Kidney (tissue), 14 donors: ENCODE data around the gene MUC6. TPM values are rescaled to one million over a fixed set of nuclear protein-coding genes. Genes with fewer than 3 reads are reported as not detected.

Experiments
- DNase-seq, 5 donors: peaks; one replicate each; pipeline ENCODE4 v3.0.0-alpha.2; 2013 to 2020
- FAIRE-seq: peaks from 2 replicates; lab custom pipeline; 2012; peaks lifted over from hg19 to GRCh38; lab: Jason Lieb, UNC
- H3K27ac ChIP-seq, 2 donors: one replicate each; pipeline ENCODE4 v1.7.0; 2013; ENCODE audit warnings: low read depth in 2 of 2, low read length in 2 of 2, inconsistent platforms in 1 of 2
- H3K27me3 ChIP-seq: one replicate; pipeline ENCODE4 v1.7.1; 2013; ENCODE audit warnings: low read length, inconsistent platforms; ENCODE audit not compliant: control insufficient read depth, insufficient read depth
- H3K36me3 ChIP-seq, 3 donors: one replicate each; pipeline versions ENCODE4 v1.7.0 to v1.7.1; 2013; ENCODE audit warnings: low read length in 3 of 3, control low read depth in 1 of 3, inconsistent platforms in 1 of 3; ENCODE audit not compliant: insufficient read depth in 3 of 3, control insufficient read depth in 2 of 3
- H3K4me1 ChIP-seq, 3 donors: one replicate each; pipeline versions ENCODE4 v1.7.0 to v1.7.1; 2013; ENCODE audit warnings: low read length in 3 of 3, inconsistent platforms in 1 of 3, low read depth in 1 of 3; ENCODE audit not compliant: control insufficient read depth in 2 of 3, insufficient read depth in 2 of 3
- H3K4me3 ChIP-seq, 3 donors: one replicate each; pipeline versions ENCODE4 v1.7.0 to v1.8.1; 2013; ENCODE audit warnings: low read length in 3 of 3, control low read depth in 1 of 3, inconsistent platforms in 1 of 3
- H3K9ac ChIP-seq, 3 donors: one replicate each; pipeline versions ENCODE4 v1.7.0 to v1.7.1; 2013; ENCODE audit warnings: low read length in 3 of 3, control low read depth in 1 of 3, inconsistent platforms in 1 of 3
- H3K9me3 ChIP-seq, 3 donors: one replicate each; pipeline versions ENCODE4 v1.7.0 to v1.7.1; 2013; ENCODE audit warnings: low read length in 3 of 3, control low read depth in 1 of 3, inconsistent platforms in 1 of 3; ENCODE audit not compliant: control insufficient read depth in 2 of 3, insufficient read depth in 1 of 3
- CTCF ChIP-seq: IDR thresholded peaks from 3 replicates; pipeline ENCODE4 v1.5.1; 2012; ENCODE audit warnings: mild to moderate bottlenecking, moderate library complexity, borderline replicate concordance; ENCODE audit not compliant: insufficient read depth; ENCODE audit errors: extremely low read depth
- intact Hi-C: fragments of 100-400 bp; cut with DNase I; formaldehyde crosslinking; loops from one replicate; pipeline ENCODE4 v1.11.1; 2022
- polyA plus RNA-seq: library from polyadenylated mRNA; stranded (reverse); fragments of 350-450 nt; fragmentation: Illumina TruSeq; extraction: RNeasy Lipid Tissue Mini Kit (QIAGEN cat#74804); gene quantifications from one replicate; pipeline ENCODE4 v1.2.3, GENCODE V29; 2014; ENCODE audit warnings: low read depth, low replicate concordance; ENCODE audit not compliant: insufficient read depth
- total RNA-seq: library from RNA; stranded (reverse); fragmentation: NEBNext Ultra II Directional; extraction: Animal tissue kit (Norgen Biotek cat#: 25700); gene quantifications from one replicate; pipeline ENCODE4 v1.2.1, GENCODE V29; 2021
- donor health status: control.
- donor health status: control.
- donor health status: control.
- donor health status: control.
- donor health status: control.
- donor health status: DM: yes; HTN: yes; CAD: no.
- donor health status: Normal renal cell carcinoma (clear cell type).

MUC6 gene
- total and polyA plus RNA-seq, 2 donors from 2014 or later: 1.1 to 3.0 TPM

DNA sequence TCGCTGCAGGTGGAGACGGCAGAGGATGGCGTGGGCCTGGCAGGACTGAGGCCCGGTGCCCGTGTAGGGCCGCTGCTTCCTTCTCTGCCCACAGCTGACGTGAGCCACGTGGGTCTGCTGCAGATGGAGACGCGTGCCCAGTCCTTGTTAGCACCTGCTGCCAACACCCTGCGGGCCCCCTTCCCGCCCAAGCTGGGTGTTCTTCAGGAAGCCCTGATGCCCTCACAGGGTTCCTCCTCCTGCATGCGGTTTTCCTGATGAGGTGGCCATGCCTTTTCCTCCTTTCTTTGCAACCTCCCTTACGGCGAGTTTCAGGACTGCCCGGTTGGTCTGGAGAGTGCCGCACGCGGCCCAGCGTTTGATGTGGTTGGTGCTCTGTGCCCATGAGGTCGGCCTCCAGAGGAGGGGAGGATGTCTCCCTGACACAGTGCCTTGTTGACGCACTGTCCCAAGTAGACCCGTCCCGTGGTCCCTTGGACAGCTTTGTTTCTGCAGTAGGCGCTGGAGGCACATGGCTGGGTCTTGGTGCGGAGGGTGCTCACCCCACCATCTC is 66.1 kb downstream of the MUC6 start:
- peaks cover 0 to 5% (median 2%) of the 10 kb centered on the region in 3 donors for H3K4me1 ChIP-seq
- intact Hi-C loops: no loop called here
- H3K36me3 ChIP-seq: peaks cover 0 to 37% (median 19%) of the 10 kb centered on the region in 3 donors
- no peak for FAIRE-seq
- DNase-seq: peak in 1 of 5 donors; percentile 69
- no peak for TF ChIP-seq CTCF
- H3K4me3 ChIP-seq: no peak overlapping the region
- no peaks in the 10 kb centered on the region for H3K9me3 ChIP-seq
- no peak overlapping the region for H3K9ac ChIP-seq
- no peaks in the 10 kb centered on the region for H3K27me3 ChIP-seq
- no peak overlapping the region for H3K27ac ChIP-seq

DNA sequence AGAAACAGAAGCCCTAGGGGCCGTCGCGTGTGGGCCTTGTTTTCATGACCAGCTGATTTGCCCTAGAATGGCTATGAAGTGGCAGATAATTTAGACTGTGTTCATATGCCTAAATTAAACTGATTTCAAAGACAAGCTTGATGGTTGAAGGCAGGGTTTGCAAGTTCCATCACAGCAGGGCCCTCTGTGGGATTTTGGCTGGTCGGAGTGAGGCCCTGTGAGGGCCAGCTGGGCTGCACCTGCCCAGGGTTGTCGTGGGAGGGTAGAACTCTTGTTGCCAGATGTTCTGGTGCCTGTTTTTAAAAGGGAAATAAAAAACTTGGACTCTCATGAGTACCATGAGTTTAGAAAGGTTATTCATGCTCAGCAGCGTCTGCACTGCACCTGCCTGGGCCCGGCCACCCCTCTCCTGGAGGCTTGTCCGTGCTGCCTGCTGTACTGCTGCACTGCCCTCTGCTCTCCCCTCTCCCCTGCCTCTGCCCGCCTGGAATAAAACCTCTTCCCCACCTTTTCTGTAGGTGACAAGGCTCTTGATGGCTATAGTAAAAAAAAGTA is 66.8 kb downstream of the MUC6 start:
- Histone ChIP-seq H3K4me3 (no peak overlapping the region), H3K4me1 (peaks cover 0 to 5% (median 2%) of the 10 kb centered on the region in 3 donors), H3K27me3 (no peaks in the 10 kb centered on the region), H3K9ac (no peak overlapping the region), H3K36me3 (peaks cover 0 to 31% (median 19%) of the 10 kb centered on the region in 3 donors), H3K9me3 (no peaks in the 10 kb centered on the region), H3K27ac (no peak overlapping the region)
- DNase-seq: peak in 1 of 5 donors; percentile 25
- TF ChIP-seq CTCF: no peak
- FAIRE-seq: no peak
- intact Hi-C loops: no loop called here

DNA sequence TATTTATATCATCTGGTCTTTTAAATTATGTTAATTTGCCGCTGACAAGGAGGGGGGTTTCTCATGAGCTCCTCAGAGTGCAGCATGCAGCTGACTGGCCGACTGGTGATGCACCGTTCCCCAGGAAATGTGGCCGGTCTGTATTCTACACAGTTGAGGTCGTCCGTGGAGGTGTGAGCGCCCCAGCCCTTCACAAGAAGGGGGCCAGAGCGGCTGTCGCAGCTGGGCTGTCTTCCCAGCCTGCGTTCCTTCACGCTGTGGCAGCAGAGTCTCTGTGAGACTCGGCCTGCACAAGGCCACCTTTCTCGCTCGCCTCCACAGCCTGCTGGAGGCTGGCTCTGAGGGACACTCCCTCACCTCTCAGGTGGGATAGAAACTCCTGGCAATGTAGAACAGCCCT is 67.7 kb downstream of the MUC6 start:
- no peak for TF ChIP-seq CTCF
- Histone ChIP-seq H3K4me3 (no peak overlapping the region), H3K4me1 (peaks cover 0 to 5% (median 2%) of the 10 kb centered on the region in 3 donors), H3K36me3 (peaks cover 0 to 29% (median 21%) of the 10 kb centered on the region in 3 donors), H3K9ac (no peak overlapping the region), H3K27ac (no peak overlapping the region), H3K27me3 (no peaks in the 10 kb centered on the region), H3K9me3 (no peaks in the 10 kb centered on the region)
- peak in 1 of 5 donors; percentile 57 for DNase-seq
- no peak for FAIRE-seq
- intact Hi-C loops: no loop called here
